CD4-positive, alpha-beta memory T cell (primary cell): ENCODE measurements around the gene MARCHF11. TPM values are rescaled to one million over a fixed set of nuclear protein-coding genes. Genes with fewer than 3 reads are reported as not detected.

Source experiments
- CTCF ChIA-PET: fragments of 350-600 bp; sonication (Branson Sonifier 250); formaldehyde crosslinking; loops from one replicate; lab custom pipeline; 2021; ENCODE audit warnings: inconsistent platforms; ENCODE audit not compliant: partially characterized antibody; lab: Charles Lee
- POLR2A ChIA-PET: fragments of 350-600 bp; sonication (Branson Sonifier 250); formaldehyde crosslinking; loops from one replicate; lab custom pipeline; 2021; ENCODE audit not compliant: partially characterized antibody; lab: Charles Lee
- DNase-seq, 5 donors: peaks; one replicate each; pipeline versions ENCODE4 v3.0.0 to v3.0.0-alpha.2; 2020 to 2022; ENCODE audit warnings: mixed read lengths in 1 of 5
- H3K27ac ChIP-seq: one replicate; pipeline ENCODE4 v1.7.0; 2013; ENCODE audit warnings: low read depth, low read length
- H3K27me3 ChIP-seq: 2 replicates; pipeline ENCODE4 v1.7.0; 2013; ENCODE audit warnings: mild to moderate bottlenecking, low read length, moderate library complexity; ENCODE audit not compliant: insufficient read depth
- H3K36me3 ChIP-seq: 2 replicates; pipeline ENCODE4 v1.7.0; 2013; ENCODE audit warnings: mild to moderate bottlenecking, low read length, moderate library complexity; ENCODE audit not compliant: insufficient read depth
- H3K4me1 ChIP-seq: 2 replicates; pipeline ENCODE4 v1.7.0; 2013; ENCODE audit warnings: mild to moderate bottlenecking, low read length, moderate library complexity; ENCODE audit not compliant: insufficient read depth
- H3K4me3 ChIP-seq, 2 donors: one replicate each; pipeline ENCODE4 v1.7.0; 2013; ENCODE audit warnings: low read length in 2 of 2, mild to moderate bottlenecking in 1 of 2
- H3K9me3 ChIP-seq, 2 donors: one replicate each; pipeline ENCODE4 v1.7.0; 2013; ENCODE audit warnings: low read length in 2 of 2, control low read depth in 1 of 2; ENCODE audit not compliant: control insufficient read depth in 1 of 2
- H3K27ac Mint-ChIP-seq, 7 donors: one replicate each; pipeline ENCODE4 v1.8.0; 2020 to 2021; ENCODE audit warnings: mixed read lengths in 7 of 7, mild to moderate bottlenecking in 6 of 7, inconsistent platforms in 3 of 7, moderate library complexity in 3 of 7
- H3K27me3 Mint-ChIP-seq, 2 donors: one replicate each; pipeline ENCODE4 v1.8.0; 2020 to 2021; ENCODE audit warnings: mixed read lengths in 2 of 2
- H3K36me3 Mint-ChIP-seq, 2 donors: one replicate each; pipeline ENCODE4 v1.8.0; 2020 to 2021; ENCODE audit warnings: mixed read lengths in 2 of 2, inconsistent platforms in 1 of 2, mild to moderate bottlenecking in 1 of 2
- H3K4me1 Mint-ChIP-seq, 4 donors: one replicate each; pipeline ENCODE4 v1.8.0; 2020 to 2021; ENCODE audit warnings: mixed read lengths in 4 of 4, mild to moderate bottlenecking in 1 of 4
- H3K4me3 Mint-ChIP-seq, 8 donors: one replicate each; pipeline ENCODE4 v1.8.0; 2020 to 2021; ENCODE audit warnings: mixed read lengths in 8 of 8, mild to moderate bottlenecking in 7 of 8, moderate library complexity in 6 of 8, inconsistent platforms in 3 of 8
- H3K9me3 Mint-ChIP-seq, 8 donors: one replicate each; pipeline ENCODE4 v1.8.0; 2020 to 2021; ENCODE audit warnings: mixed read lengths in 8 of 8, mild to moderate bottlenecking in 5 of 8, inconsistent platforms in 3 of 8, moderate library complexity in 1 of 8
- intact Hi-C: fragments of 100-400 bp; cut with micrococcal nuclease; formaldehyde crosslinking; loops from one replicate; pipeline ENCODE4 v1.15.1; 2023
- polyA plus RNA-seq, 2 donors: library from polyadenylated mRNA; unstranded; fragments of 300-500 nt; fragmentation: Illumina TruSeq; gene quantifications; one replicate each; pipeline ENCODE4 v1.2.3, GENCODE V29; 2021
- total RNA-seq, 2 experiments: library from RNA; stranded (reverse); gene quantifications; one replicate each; pipeline ENCODE4 v1.2.3, GENCODE V29; 2021

Gene MARCHF11
- total and polyA plus RNA-seq, 4 experiments from 2014 or later = not detected

- DNase-seq = no peak
- no peak overlapping the region for H3K27ac Mint-ChIP-seq
- no peaks in the 10 kb centered on the region for H3K4me1 Mint-ChIP-seq
- peaks cover 0 to 3% (median under 1%) of the 10 kb centered on the region in 8 donors for H3K9me3 Mint-ChIP-seq
- no peak overlapping the region for H3K4me3 Mint-ChIP-seq
- H3K27ac ChIP-seq = no peak overlapping the region
- H3K4me1 ChIP-seq = no peaks in the 10 kb centered on the region
- H3K36me3 Mint-ChIP-seq = no peaks in the 10 kb centered on the region
- H3K27me3 Mint-ChIP-seq = no peaks in the 10 kb centered on the region
- H3K4me3 ChIP-seq = no peak overlapping the region
- intact Hi-C loops = no loop called here
- no peaks in the 10 kb centered on the region for H3K36me3 ChIP-seq
- ChIA-PET CTCF (no interaction called here), POLR2A (no interaction called here)
- H3K27me3 ChIP-seq = no peaks in the 10 kb centered on the region
- H3K9me3 ChIP-seq = no peaks in the 10 kb centered on the region
Measured at GRCh38 chr5:16037121-16037845, 142.3 kb downstream of the MARCHF11 start.

- no peaks in the 10 kb centered on the region for H3K36me3 ChIP-seq
- no peaks in the 10 kb centered on the region for H3K4me1 ChIP-seq
- ChIA-PET CTCF (interaction anchor here (0.6 kb wide), 1 partner anchor 21 kb away, joined by 3 read pairs; no protein-coding TSS in a partner anchor), POLR2A (no interaction called here)
- no peak overlapping the region for H3K4me3 Mint-ChIP-seq
- H3K4me3 ChIP-seq = no peak overlapping the region
- no peak for DNase-seq
- H3K9me3 Mint-ChIP-seq = peaks cover 0 to 3% (median 0%) of the 10 kb centered on the region in 8 donors
- no peaks in the 10 kb centered on the region for H3K9me3 ChIP-seq
- intact Hi-C loops = no loop called here
- no peaks in the 10 kb centered on the region for H3K27me3 Mint-ChIP-seq
- peaks cover 0 to 3% (median 0%) of the 10 kb centered on the region in 4 donors for H3K4me1 Mint-ChIP-seq
- H3K27ac Mint-ChIP-seq = no peak overlapping the region
- no peaks in the 10 kb centered on the region for H3K27me3 ChIP-seq
- no peaks in the 10 kb centered on the region for H3K36me3 Mint-ChIP-seq
- no peak overlapping the region for H3K27ac ChIP-seq
Measured at GRCh38 chr5:16034319-16035001, 145.1 kb downstream of the MARCHF11 start.

GRCh38 chr5:16033187-16033925 lies 146.2 kb downstream of the MARCHF11 start:
- peaks cover 0 to 2% (median 0%) of the 10 kb centered on the region in 8 donors for H3K9me3 Mint-ChIP-seq
- H3K36me3 Mint-ChIP-seq = no peaks in the 10 kb centered on the region
- no peak overlapping the region for H3K27ac ChIP-seq
- POLR2A ChIA-PET = no interaction called here
- no peak overlapping the region for H3K4me3 ChIP-seq
- H3K4me1 ChIP-seq = no peaks in the 10 kb centered on the region
- H3K4me3 Mint-ChIP-seq = no peak overlapping the region
- no peak for DNase-seq
- no peaks in the 10 kb centered on the region for H3K36me3 ChIP-seq
- no peaks in the 10 kb centered on the region for H3K27me3 ChIP-seq
- H3K9me3 ChIP-seq = no peaks in the 10 kb centered on the region
- no peak overlapping the region for H3K27ac Mint-ChIP-seq
- H3K27me3 Mint-ChIP-seq = no peaks in the 10 kb centered on the region
- intact Hi-C loops = no loop called here
- H3K4me1 Mint-ChIP-seq = peaks cover 0 to 3% (median 0%) of the 10 kb centered on the region in 4 donors
- CTCF ChIA-PET = no interaction called here

- Histone ChIP-seq H3K4me3 (no peak overlapping the region), H3K27me3 (no peaks in the 10 kb centered on the region), H3K9me3 (no peaks in the 10 kb centered on the region), H3K27ac (no peak overlapping the region), H3K4me1 (no peaks in the 10 kb centered on the region), H3K36me3 (no peaks in the 10 kb centered on the region)
- Mint-ChIP-seq H3K27ac (no peak overlapping the region), H3K4me1 (peaks cover 0 to 3% (median 0%) of the 10 kb centered on the region in 4 donors), H3K36me3 (no peaks in the 10 kb centered on the region), H3K27me3 (no peaks in the 10 kb centered on the region), H3K4me3 (no peak overlapping the region), H3K9me3 (peaks cover 0 to 8% (median 0%) of the 10 kb centered on the region in 8 donors)
- no peak for DNase-seq
- POLR2A ChIA-PET = no interaction called here
- CTCF ChIA-PET = no interaction called here
- intact Hi-C loops = no loop called here
Measured at GRCh38 chr5:16028708-16029107, 150.9 kb downstream of the MARCHF11 start.

- Mint-ChIP-seq H3K27me3 (no peaks in the 10 kb centered on the region), H3K27ac (no peak overlapping the region), H3K9me3 (peaks cover 0 to 8% (median under 1%) of the 10 kb centered on the region in 8 donors), H3K36me3 (no peaks in the 10 kb centered on the region), H3K4me1 (no peaks in the 10 kb centered on the region), H3K4me3 (no peak overlapping the region)
- no peak overlapping the region for H3K27ac ChIP-seq
- DNase-seq = no peak
- H3K4me1 ChIP-seq = no peaks in the 10 kb centered on the region
- no peaks in the 10 kb centered on the region for H3K27me3 ChIP-seq
- H3K9me3 ChIP-seq = no peaks in the 10 kb centered on the region
- POLR2A ChIA-PET = no interaction called here
- H3K4me3 ChIP-seq = no peak overlapping the region
- intact Hi-C loops = no loop called here
- H3K36me3 ChIP-seq = no peaks in the 10 kb centered on the region
- CTCF ChIA-PET = no interaction called here
Measured at GRCh38 chr5:16025681-16026080, 153.9 kb downstream of the MARCHF11 start.

- Histone ChIP-seq H3K27me3 (no peaks in the 10 kb centered on the region), H3K9me3 (no peaks in the 10 kb centered on the region), H3K27ac (no peak overlapping the region), H3K36me3 (no peaks in the 10 kb centered on the region), H3K4me3 (no peak overlapping the region), H3K4me1 (no peaks in the 10 kb centered on the region)
- Mint-ChIP-seq H3K4me1 (no peaks in the 10 kb centered on the region), H3K36me3 (no peaks in the 10 kb centered on the region), H3K27me3 (no peaks in the 10 kb centered on the region), H3K4me3 (no peak overlapping the region), H3K9me3 (peaks cover 0 to 8% (median 5%) of the 10 kb centered on the region in 8 donors), H3K27ac (no peak overlapping the region)
- DNase-seq = no peak
- intact Hi-C loops = no loop called here
- ChIA-PET POLR2A (no interaction called here), CTCF (no interaction called here)
Measured at GRCh38 chr5:16018970-16019369, 160.6 kb downstream of the MARCHF11 start.

- Mint-ChIP-seq H3K27me3 (no peaks in the 10 kb centered on the region), H3K9me3 (peaks cover 0 to 8% (median 4%) of the 10 kb centered on the region in 8 donors), H3K36me3 (no peaks in the 10 kb centered on the region), H3K4me3 (no peak overlapping the region), H3K4me1 (no peaks in the 10 kb centered on the region), H3K27ac (no peak overlapping the region)
- Histone ChIP-seq H3K27ac (no peak overlapping the region), H3K9me3 (no peaks in the 10 kb centered on the region), H3K4me3 (no peak overlapping the region), H3K4me1 (no peaks in the 10 kb centered on the region), H3K36me3 (no peaks in the 10 kb centered on the region), H3K27me3 (no peaks in the 10 kb centered on the region)
- intact Hi-C loops = no loop called here
- CTCF ChIA-PET = no interaction called here
- DNase-seq = no peak
- POLR2A ChIA-PET = no interaction called here
Measured at GRCh38 chr5:16017720-16018119, 161.9 kb downstream of the MARCHF11 start.
